Activated CD4-positive, alpha-beta T cell treated with anti-CD3 and anti-CD28 coated beads, Interleukin-2, amount 50 U/mL, for 24 hours (primary cell): Measurements from ENCODE around the gene SDCBP2.

Experiments
- DNase-seq, 2 donors: peaks; one replicate each; pipeline ENCODE4 v3.0.0-alpha.2; 2020; ENCODE audit warnings: low read depth in 1 of 2, low spot score in 1 of 2

Gene SDCBP2

DNA sequence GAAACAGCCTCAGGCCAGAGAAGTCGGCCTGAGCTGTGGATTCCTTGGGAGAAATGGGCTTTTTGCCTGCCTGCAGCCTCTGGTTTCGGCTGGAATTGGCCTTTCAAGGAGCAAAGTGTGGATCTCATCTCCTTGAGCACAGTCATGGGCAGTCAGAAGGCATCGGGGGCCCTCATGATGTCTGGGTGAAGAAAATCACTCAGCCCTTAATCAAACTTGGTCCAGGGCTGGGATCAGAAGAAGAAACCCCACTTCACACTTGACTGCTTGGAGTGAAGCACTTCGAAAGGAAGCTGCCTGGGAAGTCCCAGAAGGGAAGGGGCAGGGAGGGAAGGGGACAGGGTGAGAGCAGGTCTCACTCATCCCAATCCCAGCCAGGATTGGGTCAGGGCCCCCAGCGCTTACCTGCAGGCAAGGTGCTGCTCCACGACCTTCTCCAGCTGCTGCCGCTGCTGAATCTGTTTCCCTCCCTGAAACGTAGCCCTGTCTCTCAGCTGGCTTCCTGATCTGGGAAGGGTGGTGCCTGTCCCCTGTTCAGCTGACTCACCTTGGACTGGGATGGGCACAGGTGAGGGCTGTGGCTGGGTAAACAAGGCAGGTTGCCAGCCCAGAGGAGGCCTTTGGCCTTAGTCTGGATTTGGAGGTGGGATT, at the start of gene SDCBP2:
Gene SDCBP2, minus strand, starts transcription at position 460 of the 651 bp plus-strand sequence. CDS start 8,723 bp downstream, outside the sequence.
- no peak for DNase-seq

- DNase-seq, result no peak
Observed at GRCh38 chr20:1378735-1379125, 49.8 kb upstream of the SDCBP2 start.

- no peak for DNase-seq
Observed at GRCh38 chr20:1377984-1378734, 49.2 kb upstream of the SDCBP2 start.

- DNase-seq, result no peak
Observed at GRCh38 chr20:1377341-1377871, 48.5 kb upstream of the SDCBP2 start.

GRCh38 chr20:1376408-1377270, 47.7 kb upstream of the SDCBP2 start:
- no peak for DNase-seq

DNA sequence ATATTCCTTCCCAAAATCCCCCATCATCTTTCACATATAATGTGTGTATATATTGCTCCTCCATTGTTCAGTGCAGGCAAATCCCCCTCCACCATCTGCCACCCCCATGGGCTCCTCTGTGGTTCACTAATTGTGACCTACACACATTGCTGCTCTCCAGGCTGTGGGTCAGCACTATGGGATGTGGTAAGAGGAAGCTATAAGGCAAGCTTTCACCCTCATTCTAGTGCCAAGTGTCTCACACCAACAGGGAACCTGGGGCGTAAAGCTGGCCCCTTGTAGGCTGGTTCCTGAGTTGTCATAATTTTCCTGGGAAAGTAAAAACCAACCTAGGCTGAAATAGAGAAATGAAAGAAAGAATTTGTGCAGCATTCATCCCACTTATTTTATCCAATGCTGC, 47.1 kb upstream of the SDCBP2 start:
- no peak for DNase-seq

- DNase-seq, result no peak
Observed at GRCh38 chr20:1375515-1375914, 46.6 kb upstream of the SDCBP2 start.

- DNase-seq, result no peak
Observed at GRCh38 chr20:1374246-1374645, 45.3 kb upstream of the SDCBP2 start.

- DNase-seq, result no peak
Observed at GRCh38 chr20:1373614-1374013, 44.7 kb upstream of the SDCBP2 start.

DNA sequence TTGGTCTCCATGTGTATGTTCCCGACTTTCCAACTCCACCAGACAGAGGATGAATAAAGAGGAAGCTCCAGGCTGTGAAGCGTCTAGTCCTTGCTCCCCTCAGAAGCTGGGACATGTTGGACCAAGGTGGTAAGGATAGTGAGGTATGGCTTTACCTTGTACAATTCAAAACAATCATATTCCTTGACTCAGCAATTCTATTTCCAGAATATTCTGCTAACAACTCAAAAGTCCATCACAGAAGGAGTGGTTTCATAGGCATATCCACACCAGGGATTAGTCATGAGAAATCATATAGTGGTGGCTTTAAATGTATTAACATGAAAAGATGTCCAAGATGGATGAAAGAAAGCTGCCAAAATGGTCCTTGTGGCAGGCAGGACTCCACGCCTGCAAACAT, 44.1 kb upstream of the SDCBP2 start:
- DNase-seq, result no peak

GRCh38 chr20:1371830-1372539, 43.0 kb upstream of the SDCBP2 start:
- DNase-seq, result no peak

- no peak for DNase-seq
Observed at GRCh38 chr20:1371202-1371782, 42.4 kb upstream of the SDCBP2 start.

DNA sequence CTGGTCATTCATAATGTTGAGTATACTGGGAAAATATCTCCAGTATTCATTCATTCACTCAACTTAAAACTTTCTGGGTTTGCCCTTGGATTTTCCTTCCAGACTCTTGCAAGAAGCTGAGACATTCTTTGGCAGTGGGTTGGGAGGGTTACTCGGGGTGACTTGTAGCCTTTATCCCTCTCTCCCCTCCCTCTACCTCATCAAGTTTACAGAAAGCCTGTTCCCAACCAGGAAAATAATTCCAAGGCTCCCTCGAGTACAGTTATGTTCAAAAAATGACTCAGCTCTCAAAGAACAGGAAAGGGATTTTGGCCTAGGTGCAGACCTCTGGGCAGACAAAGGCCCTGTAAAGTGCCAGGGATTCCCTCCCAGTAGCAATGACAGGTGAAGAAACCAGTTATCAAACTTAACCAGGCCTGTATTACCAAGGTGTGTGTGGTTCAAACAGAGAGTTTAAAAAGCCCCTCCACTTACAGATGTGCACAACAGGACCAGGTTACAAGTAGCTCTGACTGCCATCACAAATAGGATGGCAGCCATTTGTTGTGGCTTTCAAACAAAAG, 41.7 kb upstream of the SDCBP2 start:
- DNase-seq, result no peak

DNA sequence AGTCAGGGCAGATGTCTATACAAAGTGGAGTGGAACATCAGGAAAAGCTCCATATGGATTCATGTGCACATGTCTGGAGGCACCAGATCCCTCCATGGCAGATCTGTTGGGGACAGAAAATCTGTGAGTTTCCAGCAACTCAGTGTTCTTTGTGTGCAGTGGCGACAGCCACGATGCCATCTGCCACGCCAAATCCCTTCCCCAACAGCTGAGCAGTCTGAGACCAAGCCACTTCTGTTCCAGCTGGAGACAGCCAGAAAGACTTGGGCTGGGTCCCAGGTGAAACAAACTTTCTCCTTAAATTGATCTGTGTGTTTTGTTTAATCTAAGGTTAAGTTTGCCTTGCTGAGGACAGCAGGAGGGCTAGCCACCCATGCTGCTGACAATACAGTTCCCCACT, 41.0 kb upstream of the SDCBP2 start:
- DNase-seq, result no peak

DNA sequence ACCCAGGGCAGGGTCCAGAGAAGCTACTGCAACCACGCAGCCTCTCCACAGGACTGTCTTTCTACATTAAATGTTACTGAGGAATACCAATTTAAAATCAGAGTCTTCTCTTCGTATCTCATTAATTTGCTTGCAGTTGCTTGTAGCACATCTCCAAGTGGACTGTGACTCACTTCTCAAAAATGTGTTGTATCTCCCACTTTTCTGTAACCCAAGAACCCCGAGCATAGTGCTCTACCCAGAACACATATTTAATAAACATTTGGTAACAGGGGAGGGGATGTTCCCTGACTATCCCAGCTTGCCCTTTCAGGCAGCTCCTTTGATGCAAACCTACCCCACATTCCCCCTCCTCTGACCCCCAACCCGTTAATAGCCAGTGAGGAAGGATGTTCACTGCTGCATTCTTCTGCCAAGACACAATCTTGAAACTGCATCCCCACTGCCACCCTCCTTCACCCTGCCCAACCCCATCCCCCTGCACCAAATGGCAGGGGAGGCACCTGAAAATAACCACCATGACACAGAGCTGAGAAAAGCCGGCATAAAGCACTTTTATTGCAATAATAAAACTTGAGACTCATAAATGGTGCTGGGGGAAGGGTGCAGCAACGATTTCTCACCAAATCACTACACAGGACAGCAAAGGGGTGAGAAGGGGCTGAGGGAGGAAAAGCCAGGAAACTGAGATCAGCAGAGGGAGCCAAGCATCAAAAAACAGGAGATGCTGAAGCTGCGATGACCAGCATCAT, 39.7 kb upstream of the SDCBP2 start:
- no peak for DNase-seq

GRCh38 chr20:1367479-1367878, 38.5 kb upstream of the SDCBP2 start:
- no peak for DNase-seq

DNA sequence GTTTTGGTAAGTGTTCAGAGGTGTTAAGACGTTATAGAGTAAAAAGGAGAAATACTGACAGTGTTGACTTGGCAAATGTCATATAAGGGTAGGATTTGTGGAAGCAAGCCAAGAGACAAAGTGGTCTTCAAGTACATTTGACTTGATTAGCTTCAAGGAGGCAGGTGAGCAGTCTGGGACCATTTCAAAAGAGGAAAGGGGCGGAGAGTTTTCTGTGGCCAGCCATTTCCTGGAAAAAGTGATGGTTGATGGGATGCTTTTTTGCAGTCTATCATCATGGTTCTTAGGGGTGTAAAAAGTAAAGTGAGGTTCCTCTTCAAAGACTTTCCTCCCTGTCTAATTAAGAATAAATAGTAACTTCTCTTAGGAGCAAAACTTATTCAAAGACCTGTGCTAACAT, 35.2 kb upstream of the SDCBP2 start:
- DNase-seq, result peak in 1 of 2 donors; percentile 17

DNA sequence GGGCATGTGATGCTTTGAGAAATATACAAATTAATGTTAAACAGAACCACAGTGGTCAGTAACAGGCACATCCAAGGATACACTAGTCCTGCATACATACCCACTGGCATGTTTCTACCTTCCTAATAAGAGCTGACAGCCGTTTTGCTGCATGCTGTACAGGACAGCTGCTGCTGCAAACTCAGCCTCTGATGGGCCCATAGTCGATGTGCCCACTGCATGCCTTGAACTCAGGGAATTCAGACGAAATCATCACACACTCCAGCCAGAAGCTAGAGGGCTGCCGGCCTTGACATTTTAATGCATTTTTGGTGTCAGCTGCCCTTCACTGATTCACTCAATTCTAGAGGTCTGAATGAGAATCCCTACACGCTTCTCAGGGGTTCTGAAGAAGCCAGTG, 34.6 kb upstream of the SDCBP2 start:
- no peak for DNase-seq

DNA sequence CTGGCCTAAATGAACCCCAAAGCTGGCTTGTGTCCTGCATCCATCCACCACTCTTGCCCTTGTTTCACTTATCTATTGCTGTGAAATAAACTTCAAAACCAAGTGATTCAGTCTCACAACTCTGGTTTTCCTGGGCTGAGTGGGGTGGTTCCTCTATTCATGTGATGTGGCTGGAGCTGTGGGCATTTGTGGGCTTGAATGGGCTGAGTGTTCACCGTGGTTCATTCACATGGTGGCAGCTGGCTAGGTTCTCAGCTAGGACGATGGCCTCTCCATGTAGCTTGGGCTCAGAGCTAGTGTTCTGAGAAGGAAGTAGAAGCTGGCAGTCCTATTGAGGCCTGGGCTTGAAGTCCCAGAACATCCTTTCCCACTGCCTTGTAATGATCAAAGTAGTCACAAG, 33.5 kb upstream of the SDCBP2 start:
- DNase-seq, result no peak
